GM12878 (cell line): Measurements from ENCODE around the gene ARHGAP5. TPM values are rescaled to one million over a fixed set of nuclear protein-coding genes. Genes with fewer than 3 reads are reported as not detected.

Experiments used
- ATF3 ChIP-seq: IDR thresholded peaks from 2 replicates; pipeline ENCODE4 v1.6.1; 2011; ENCODE audit warnings: low read depth, mild to moderate bottlenecking, low read length, moderate library complexity, borderline replicate concordance; ENCODE audit errors: extremely low read depth
- BACH1 ChIP-seq: fragments of 450-650 bp; IDR thresholded peaks from 2 replicates; pipeline ENCODE4 v1.6.1; 2017; ENCODE audit warnings: mild to moderate bottlenecking, borderline replicate concordance
- BHLHE40 ChIP-seq, 2 experiments: fragments of 450-650 bp in 1 of 2; IDR thresholded peaks; 2 replicates each; pipeline ENCODE4 v1.6.1; 2011 to 2017; ENCODE audit warnings: low read depth in 2 of 2, borderline replicate concordance in 1 of 2, improper control_type of control experiment in 1 of 2, low read length in 1 of 2, mild to moderate bottlenecking in 1 of 2
- CBFB ChIP-seq: IDR thresholded peaks from 2 replicates; pipeline ENCODE4 v1.6.1; 2016; ENCODE audit warnings: antibody characterized with exemption, low read depth
- ETV6 ChIP-seq, 2 experiments: fragments of 450-650 bp in 1 of 2; IDR thresholded peaks in 1 of 2; conservative IDR thresholded peaks in 1 of 2; 2 replicates each; pipeline ENCODE4 v1.6.1; 2014; ENCODE audit warnings: antibody characterized with exemption in 1 of 2, borderline replicate concordance in 1 of 2, low read depth in 1 of 2, mild to moderate bottlenecking in 1 of 2, moderate library complexity in 1 of 2
- FOS ChIP-seq: IDR thresholded peaks from 3 replicates; pipeline ENCODE4 v1.6.1; 2011; ENCODE audit warnings: borderline replicate concordance; ENCODE audit not compliant: insufficient read length; ENCODE audit errors: extremely low read depth
- MAX ChIP-seq: IDR thresholded peaks from 2 replicates; pipeline ENCODE4 v1.6.1; 2012; ENCODE audit warnings: low read depth, low read length, improper control_type of control experiment
- MEF2A ChIP-seq: IDR thresholded peaks from 2 replicates; pipeline ENCODE4 v1.6.1; 2011; ENCODE audit warnings: low read depth, mild to moderate bottlenecking, low read length, moderate library complexity; ENCODE audit not compliant: insufficient read depth
- MLLT1 ChIP-seq: fragments of 450-650 bp; IDR thresholded peaks from 2 replicates; pipeline ENCODE4 v1.6.1; 2016; ENCODE audit warnings: mild to moderate bottlenecking
- NBN ChIP-seq: fragments of 450-650 bp; IDR thresholded peaks from 2 replicates; pipeline ENCODE4 v1.6.1; 2016
- RAD51 ChIP-seq: fragments of 450-650 bp; IDR thresholded peaks from 2 replicates; pipeline ENCODE4 v1.6.1; 2016; ENCODE audit warnings: moderate library complexity, mild to moderate bottlenecking, inconsistent platforms
- RFX5 ChIP-seq: IDR thresholded peaks from 2 replicates; pipeline ENCODE4 v1.6.1; 2011; ENCODE audit warnings: low read depth, low read length, improper control_type of control experiment
- SUPT20H ChIP-seq: IDR thresholded peaks from 2 replicates; pipeline ENCODE4 v1.6.1; 2011; ENCODE audit warnings: low read depth, mild to moderate bottlenecking, low read length, moderate library complexity, borderline replicate concordance; ENCODE audit not compliant: control insufficient read depth
- ZNF622 ChIP-seq: fragments of 450-650 bp; IDR thresholded peaks from 2 replicates; pipeline ENCODE4 v1.6.1; 2017; ENCODE audit warnings: mild to moderate bottlenecking, inconsistent platforms
- polyA plus RNA-seq, 11 experiments: library from polyadenylated mRNA; depleted of rRNA in 4 of 11; unstranded in 6 of 11; stranded (reverse) in 5 of 11; fragments of >200 nt; fragmentation: Nextera tagmentation in 4 of 11; fragmentation: Illumina TruSeq in 1 of 11; extraction: Ambion mirVana in 4 of 11; extraction: Trizol in 1 of 11; gene quantifications; 1 replicate in 1 of 11; 2 replicates in 10 of 11; pipeline versions ENCODE4 v1.2.1 to v1.2.3, GENCODE V29; 2011 to 2016; ENCODE audit warnings: inconsistent platforms in 2 of 11, missing spikeins in 2 of 11, low read depth in 1 of 11
- total RNA-seq, 4 experiments: library from RNA; depleted of rRNA in 3 of 4; stranded (reverse); fragments of >200 nt in 3 of 4; fragmentation: Illumina TruSeq in 1 of 4; extraction: Trizol in 1 of 4; gene quantifications; 2 replicates each; pipeline versions ENCODE4 v1.2.1 to v1.2.3, GENCODE V29; 2013 to 2021
- TF ChIP-seq, protein P1 (sequence below): fragments of 450-650 bp; formaldehyde crosslinking; IDR thresholded peaks from 2 replicates; pipeline ENCODE4 v1.4.0; 2022; ENCODE audit warnings: mild to moderate bottlenecking, moderate library complexity
- TF ChIP-seq, protein P2 (sequence below): IDR thresholded peaks from 2 replicates; pipeline ENCODE4 v1.6.1; 2012; ENCODE audit warnings: mild to moderate bottlenecking, low read depth, low read length
- TF ChIP-seq, protein P3 (sequence below): fragments of 450-650 bp; IDR thresholded peaks from 2 replicates; pipeline ENCODE4 v1.6.1; 2017; ENCODE audit warnings: low read depth, mild to moderate bottlenecking, moderate library complexity
- TF ChIP-seq, protein P4 (sequence below): fragments of 450-650 bp; IDR thresholded peaks from 2 replicates; pipeline ENCODE4 v1.6.1; 2017; ENCODE audit warnings: borderline replicate concordance

The ARHGAP5 gene
- total and polyA plus RNA-seq, 10 of the 15 experiments (the other 5 are each of a cell fraction or from before 2014, with no cell fraction given): 0.91 to 19.6 (median 7.2) TPM

GRCh38 chr14:32197919-32198318 lies 120.8 kb downstream of the ARHGAP5 start (continued):
- TF ChIP-seq, protein P1, sequence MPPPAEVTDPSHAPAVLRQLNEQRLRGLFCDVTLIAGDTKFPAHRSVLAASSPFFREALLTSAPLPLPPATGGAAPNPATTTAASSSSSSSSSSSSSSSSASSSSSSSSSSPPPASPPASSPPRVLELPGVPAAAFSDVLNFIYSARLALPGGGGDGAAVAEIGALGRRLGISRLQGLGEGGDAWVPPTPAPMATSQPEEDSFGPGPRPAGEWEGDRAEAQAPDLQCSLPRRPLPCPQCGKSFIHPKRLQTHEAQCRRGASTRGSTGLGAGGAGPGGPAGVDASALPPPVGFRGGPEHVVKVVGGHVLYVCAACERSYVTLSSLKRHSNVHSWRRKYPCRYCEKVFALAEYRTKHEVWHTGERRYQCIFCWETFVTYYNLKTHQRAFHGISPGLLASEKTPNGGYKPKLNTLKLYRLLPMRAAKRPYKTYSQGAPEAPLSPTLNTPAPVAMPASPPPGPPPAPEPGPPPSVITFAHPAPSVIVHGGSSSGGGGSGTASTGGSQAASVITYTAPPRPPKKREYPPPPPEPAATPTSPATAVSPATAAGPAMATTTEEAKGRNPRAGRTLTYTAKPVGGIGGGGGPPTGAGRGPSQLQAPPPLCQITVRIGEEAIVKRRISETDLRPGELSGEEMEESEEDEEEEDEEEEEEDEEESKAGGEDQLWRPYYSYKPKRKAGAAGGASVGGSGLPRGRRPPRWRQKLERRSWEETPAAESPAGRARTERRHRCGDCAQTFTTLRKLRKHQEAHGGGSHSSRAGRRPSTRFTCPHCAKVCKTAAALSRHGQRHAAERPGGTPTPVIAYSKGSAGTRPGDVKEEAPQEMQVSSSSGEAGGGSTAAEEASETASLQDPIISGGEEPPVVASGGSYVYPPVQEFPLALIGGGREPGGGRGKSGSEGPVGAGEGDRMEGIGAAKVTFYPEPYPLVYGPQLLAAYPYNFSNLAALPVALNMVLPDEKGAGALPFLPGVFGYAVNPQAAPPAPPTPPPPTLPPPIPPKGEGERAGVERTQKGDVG: no peak
- TF ChIP-seq CBFB: no peak
- no peak for TF ChIP-seq MAX
- no peak for TF ChIP-seq ATF3
- TF ChIP-seq RFX5: no peak
- no peak for TF ChIP-seq FOS
- no peak for TF ChIP-seq ETV6 (conservative IDR thresholded peaks at IDR 0.05 in 1 of 2, IDR thresholded peaks at IDR 0.05 in 1 of 2; ENCODE audit: borderline replicate concordance in 1 of 2, low read depth in 1 of 2)
- TF ChIP-seq, protein P2, sequence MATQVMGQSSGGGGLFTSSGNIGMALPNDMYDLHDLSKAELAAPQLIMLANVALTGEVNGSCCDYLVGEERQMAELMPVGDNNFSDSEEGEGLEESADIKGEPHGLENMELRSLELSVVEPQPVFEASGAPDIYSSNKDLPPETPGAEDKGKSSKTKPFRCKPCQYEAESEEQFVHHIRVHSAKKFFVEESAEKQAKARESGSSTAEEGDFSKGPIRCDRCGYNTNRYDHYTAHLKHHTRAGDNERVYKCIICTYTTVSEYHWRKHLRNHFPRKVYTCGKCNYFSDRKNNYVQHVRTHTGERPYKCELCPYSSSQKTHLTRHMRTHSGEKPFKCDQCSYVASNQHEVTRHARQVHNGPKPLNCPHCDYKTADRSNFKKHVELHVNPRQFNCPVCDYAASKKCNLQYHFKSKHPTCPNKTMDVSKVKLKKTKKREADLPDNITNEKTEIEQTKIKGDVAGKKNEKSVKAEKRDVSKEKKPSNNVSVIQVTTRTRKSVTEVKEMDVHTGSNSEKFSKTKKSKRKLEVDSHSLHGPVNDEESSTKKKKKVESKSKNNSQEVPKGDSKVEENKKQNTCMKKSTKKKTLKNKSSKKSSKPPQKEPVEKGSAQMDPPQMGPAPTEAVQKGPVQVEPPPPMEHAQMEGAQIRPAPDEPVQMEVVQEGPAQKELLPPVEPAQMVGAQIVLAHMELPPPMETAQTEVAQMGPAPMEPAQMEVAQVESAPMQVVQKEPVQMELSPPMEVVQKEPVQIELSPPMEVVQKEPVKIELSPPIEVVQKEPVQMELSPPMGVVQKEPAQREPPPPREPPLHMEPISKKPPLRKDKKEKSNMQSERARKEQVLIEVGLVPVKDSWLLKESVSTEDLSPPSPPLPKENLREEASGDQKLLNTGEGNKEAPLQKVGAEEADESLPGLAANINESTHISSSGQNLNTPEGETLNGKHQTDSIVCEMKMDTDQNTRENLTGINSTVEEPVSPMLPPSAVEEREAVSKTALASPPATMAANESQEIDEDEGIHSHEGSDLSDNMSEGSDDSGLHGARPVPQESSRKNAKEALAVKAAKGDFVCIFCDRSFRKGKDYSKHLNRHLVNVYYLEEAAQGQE: no peak
- TF ChIP-seq MEF2A: no peak
- TF ChIP-seq ZNF622: no peak
- TF ChIP-seq BHLHE40 (IDR thresholded peaks at IDR 0.05; ENCODE audit: borderline replicate concordance in 1 of 2, low read depth in 2 of 2, low read length in 1 of 2): peak in 1 of 2 experiments; percentile 46; a peak in 1 of 4 replicates
- TF ChIP-seq, protein P3, sequence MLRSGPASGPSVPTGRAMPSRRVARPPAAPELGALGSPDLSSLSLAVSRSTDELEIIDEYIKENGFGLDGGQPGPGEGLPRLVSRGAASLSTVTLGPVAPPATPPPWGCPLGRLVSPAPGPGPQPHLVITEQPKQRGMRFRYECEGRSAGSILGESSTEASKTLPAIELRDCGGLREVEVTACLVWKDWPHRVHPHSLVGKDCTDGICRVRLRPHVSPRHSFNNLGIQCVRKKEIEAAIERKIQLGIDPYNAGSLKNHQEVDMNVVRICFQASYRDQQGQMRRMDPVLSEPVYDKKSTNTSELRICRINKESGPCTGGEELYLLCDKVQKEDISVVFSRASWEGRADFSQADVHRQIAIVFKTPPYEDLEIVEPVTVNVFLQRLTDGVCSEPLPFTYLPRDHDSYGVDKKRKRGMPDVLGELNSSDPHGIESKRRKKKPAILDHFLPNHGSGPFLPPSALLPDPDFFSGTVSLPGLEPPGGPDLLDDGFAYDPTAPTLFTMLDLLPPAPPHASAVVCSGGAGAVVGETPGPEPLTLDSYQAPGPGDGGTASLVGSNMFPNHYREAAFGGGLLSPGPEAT: peak; percentile 64
- TF ChIP-seq BACH1: no peak
- TF ChIP-seq RAD51: no peak
- no peak for TF ChIP-seq SUPT20H
- TF ChIP-seq, protein P4, sequence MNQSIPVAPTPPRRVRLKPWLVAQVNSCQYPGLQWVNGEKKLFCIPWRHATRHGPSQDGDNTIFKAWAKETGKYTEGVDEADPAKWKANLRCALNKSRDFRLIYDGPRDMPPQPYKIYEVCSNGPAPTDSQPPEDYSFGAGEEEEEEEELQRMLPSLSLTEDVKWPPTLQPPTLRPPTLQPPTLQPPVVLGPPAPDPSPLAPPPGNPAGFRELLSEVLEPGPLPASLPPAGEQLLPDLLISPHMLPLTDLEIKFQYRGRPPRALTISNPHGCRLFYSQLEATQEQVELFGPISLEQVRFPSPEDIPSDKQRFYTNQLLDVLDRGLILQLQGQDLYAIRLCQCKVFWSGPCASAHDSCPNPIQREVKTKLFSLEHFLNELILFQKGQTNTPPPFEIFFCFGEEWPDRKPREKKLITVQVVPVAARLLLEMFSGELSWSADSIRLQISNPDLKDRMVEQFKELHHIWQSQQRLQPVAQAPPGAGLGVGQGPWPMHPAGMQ: no peak
- TF ChIP-seq MLLT1: no peak
- TF ChIP-seq NBN: no peak
